GM19468 (cell line): ENCODE measurements around the gene LSM14B.
"Not testable (repeated sequence)": the region's sequence is repeated elsewhere in the genome, so short reads cannot be mapped to it uniquely, and the experiment has no call there.

Source experiments
- ATAC-seq: cut with Tn5 transposase; IDR thresholded peaks from one replicate; pipeline ENCODE4 v1.9.1; 2021; ENCODE audit warnings: mild to moderate bottlenecking, moderate library complexity, moderate number of reproducible peaks; ENCODE audit not compliant: unreplicated experiment; ENCODE audit errors: extremely low read depth

Gene LSM14B

GRCh38 chr20:62121776-62122653, at the start of gene LSM14B:
Gene LSM14B, plus strand, starts transcription at chr20:62122475. Its CDS starts 192 bp downstream, at chr20:62122667.
- ATAC-seq, result peak; percentile 81

GRCh38 chr20:62073323-62073722, 49.0 kb upstream of the LSM14B start:
- no peak for ATAC-seq

- no peak for ATAC-seq
Observed at GRCh38 chr20:62079166-62079565, 43.1 kb upstream of the LSM14B start.

GRCh38 chr20:62080249-62080990, 41.9 kb upstream of the LSM14B start:
- ATAC-seq, result no peak

GRCh38 chr20:62083312-62083711, 39.0 kb upstream of the LSM14B start:
- no peak for ATAC-seq

- not testable (repeated sequence) for ATAC-seq
Observed at GRCh38 chr20:62084224-62084623, 38.1 kb upstream of the LSM14B start.

DNA sequence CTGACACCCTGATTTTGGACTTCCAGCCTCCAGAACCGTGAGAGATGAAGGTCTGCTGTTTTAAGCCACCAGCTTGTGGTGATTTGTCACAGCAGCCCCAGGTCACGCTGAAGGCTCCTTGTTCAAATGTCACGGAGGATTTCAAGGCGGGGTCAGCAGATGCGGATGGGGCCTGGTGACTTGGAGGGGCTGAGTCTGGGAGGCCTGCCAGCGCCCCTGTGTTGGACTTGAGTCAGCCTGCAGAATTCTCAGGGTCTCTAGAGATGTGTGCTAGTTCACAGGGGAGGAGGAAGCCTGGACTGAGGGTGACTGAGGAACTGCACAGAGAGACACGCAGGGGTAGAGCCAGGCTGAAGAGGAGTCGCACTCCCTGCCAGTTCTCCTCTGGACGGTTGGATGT, 37.1 kb upstream of the LSM14B start:
- ATAC-seq, result no peak

DNA sequence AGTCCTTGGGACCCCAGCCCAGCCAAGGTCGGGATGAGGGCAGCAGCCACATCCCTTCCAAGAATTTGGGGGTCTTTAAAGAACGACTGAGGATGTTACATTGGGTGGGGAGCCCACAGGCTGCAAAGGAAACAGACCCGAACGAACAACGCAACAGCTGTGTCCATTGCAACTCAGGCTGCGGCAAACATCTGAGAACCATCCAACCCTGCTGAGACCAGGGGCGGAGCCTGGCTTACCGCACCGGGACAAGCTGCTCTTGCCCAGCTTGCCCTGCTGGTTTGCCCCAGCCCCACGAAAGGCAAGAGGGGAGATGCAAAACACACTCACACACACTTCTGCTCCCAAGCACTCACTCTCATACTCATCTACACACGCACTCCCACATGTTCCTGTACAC, 35.0 kb upstream of the LSM14B start:
- ATAC-seq, result no peak

DNA sequence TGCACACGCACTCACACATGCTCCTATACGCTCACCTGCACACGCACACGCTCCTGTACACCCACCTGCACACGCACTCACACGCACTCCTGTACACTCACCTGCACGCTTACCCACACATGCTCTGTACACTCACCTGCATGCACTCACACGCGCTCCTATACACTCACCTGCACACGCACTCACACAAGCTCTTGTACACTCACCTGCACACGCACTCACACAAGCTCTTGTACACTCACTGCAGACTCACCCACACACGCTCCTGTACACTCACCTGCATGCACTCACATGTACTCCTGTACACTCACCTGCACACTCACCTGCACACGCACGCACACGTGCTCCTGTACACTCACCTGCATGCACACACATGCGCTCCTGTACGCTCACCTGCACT, 34.6 kb upstream of the LSM14B start:
- ATAC-seq, result no peak

DNA sequence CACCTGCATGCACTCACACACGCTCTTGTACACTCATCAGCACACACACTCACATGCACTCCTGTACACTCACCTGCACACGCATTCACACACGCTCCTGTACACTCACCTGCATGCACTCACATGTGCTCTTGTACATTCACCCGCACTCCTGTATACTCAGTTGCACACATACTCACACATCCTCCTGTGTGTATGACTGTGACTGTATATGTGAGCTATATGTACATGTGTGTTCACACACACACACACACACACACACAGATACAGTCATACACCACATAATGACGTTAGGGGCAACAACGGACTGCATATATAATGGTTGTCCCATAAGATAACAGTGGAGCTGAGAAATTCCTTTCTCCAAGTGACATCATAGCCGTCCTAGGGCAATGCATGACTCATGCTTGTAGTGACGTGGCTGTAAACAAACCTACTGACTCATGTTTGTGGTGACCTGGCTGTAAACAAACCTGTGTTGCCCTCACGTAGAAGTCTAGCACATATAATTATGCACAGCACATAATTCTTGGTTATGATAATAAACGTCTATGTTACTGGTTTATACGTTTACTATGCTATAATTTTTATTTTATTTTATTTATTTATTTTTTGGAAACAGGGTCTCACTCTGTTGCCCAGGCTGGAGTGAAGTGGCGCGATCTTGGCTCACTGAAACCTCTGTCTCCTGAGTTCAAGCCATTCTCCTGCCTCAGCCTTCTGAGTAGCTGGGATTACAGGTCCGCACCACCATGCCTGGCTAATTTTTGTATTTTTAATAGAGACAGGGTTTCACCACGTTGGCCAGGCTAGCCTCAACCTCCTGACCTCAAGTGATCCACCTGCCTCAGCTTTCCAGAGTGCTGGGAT, 33.8 kb upstream of the LSM14B start:
- no peak for ATAC-seq

GRCh38 chr20:62089393-62089792, 32.9 kb upstream of the LSM14B start:
- ATAC-seq, result no peak

GRCh38 chr20:62096421-62097380, 25.6 kb upstream of the LSM14B start:
- no peak for ATAC-seq

DNA sequence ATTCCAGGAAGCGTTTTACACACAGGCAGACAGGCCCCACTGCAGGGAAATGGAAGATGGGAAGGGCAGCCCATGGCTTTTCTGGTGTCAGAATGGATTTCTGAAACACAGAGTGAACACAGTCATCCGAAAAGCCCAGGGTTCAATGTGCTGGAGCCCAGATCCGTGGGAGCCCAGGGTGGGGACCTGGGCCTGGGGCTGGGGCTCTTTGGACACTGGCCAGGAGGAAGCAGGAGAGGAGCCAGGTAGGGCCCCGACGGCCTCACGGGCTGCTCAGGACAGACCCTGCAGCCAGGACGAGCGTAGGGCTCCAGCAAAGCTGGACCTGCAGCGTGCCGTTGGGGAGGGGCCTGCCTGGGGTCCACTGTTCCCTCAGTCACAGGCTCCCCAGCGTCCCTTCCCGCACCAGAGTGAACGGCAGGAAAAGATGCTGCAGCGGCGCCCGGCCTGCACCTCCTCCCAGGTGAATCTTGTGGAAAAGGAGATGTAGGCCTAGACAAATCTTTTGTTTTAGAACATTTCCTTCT, 24.3 kb upstream of the LSM14B start:
- ATAC-seq, result no peak

DNA sequence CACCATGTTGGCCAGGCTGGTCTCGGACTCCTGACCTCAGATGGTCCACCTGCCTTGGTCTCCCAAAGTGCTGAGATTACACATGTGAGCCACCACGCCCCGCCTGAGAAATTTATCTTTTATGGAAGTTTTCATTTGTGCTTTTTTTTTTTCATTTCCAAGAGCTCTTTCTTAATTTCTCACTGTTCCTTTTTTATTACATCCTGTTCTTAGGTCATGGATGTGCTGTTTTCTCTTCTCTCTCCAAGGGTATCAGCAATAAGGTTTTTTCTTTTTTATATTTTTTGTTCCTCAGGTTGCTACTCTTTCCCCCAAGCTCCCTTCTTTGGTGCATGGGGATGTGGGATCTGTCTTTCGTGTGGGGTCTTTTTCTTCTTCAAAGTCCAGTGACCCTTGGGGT, 21.2 kb upstream of the LSM14B start:
- ATAC-seq, result no peak

DNA sequence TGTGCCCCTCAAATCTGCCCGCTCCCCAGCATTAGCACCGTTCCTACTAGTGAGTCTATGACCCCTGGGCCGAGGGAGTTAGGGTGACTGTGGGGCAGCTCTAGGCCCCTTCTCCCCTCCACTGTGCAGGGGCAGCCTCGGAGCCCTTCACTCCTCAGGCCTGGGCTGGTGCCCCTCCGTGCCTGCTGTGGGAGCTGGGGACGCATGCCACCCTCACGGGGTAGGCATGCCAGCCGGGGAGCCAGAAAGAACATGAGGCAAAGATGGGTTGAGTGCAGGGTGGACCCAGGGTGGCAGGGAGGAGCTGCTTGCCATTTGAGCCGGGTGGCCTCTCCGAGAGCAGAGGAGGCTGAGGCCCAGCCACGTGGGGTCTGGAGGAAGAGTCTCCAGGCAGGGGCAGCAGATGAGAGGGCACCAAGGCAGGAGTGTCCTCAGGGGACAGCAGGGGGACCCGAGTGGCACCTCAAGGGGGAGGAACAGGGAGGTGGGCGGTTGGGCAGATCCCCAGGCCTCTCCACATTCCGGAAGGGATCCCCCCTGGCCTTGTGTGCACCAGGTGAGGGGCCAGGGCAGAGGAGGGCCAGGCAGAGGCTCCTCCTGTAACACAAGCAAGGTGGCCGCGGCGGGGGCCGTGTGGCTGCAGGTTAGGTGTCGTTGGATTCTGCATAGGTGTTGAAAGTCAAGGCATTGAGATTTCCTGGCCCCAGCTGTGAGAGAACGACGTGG, 18.6 kb upstream of the LSM14B start:
- no peak for ATAC-seq

DNA sequence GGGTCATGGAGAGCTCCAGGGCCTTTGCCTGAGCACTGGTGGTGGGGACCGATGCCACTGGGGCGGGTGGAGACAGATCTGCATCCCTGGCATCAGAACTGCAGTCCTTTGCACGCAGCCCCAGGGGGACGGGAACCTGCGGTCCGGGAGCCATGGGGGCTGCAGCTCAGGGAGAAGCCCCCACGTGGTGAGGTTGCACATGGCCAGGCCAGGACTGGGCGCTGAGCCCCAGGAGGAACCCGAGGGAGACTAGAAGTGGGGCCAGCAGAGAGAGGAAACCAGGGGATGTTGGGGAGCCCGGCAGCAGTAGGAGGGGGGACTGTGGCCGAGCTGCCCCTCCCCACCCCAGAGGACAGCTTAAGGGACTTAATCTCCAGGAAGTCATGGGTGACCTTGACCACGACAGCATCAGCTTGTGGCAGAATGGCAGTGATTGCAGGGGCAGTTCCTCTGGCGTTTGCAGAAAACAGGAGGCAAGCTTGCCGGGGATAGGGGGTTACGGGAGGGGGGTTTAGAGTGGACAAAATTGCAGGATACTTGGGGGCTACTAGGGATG, 18.0 kb upstream of the LSM14B start:
- no peak for ATAC-seq

GRCh38 chr20:62104791-62105345, 17.4 kb upstream of the LSM14B start:
- ATAC-seq, result no peak

- ATAC-seq, result no peak
Observed at GRCh38 chr20:62105592-62105991, 16.7 kb upstream of the LSM14B start.
